CD4-positive, alpha-beta memory T cell (primary cell): ENCODE data around the gene MXRA8. TPM values are rescaled to one million over a fixed set of nuclear protein-coding genes. Genes with fewer than 3 reads are reported as not detected.
"Not testable (repeated sequence)": the region's sequence is repeated elsewhere in the genome, so short reads cannot be mapped to it uniquely, and the experiment has no call there.

Source experiments
- CTCF ChIA-PET: fragments of 350-600 bp; sonication (Branson Sonifier 250); formaldehyde crosslinking; loops from one replicate; lab custom pipeline; 2021; ENCODE audit warnings: inconsistent platforms; ENCODE audit not compliant: partially characterized antibody; lab: Charles Lee
- POLR2A ChIA-PET: fragments of 350-600 bp; sonication (Branson Sonifier 250); formaldehyde crosslinking; loops from one replicate; lab custom pipeline; 2021; ENCODE audit not compliant: partially characterized antibody; lab: Charles Lee
- DNase-seq, 5 donors: peaks; one replicate each; pipeline versions ENCODE4 v3.0.0 to v3.0.0-alpha.2; 2020 to 2022; ENCODE audit warnings: mixed read lengths in 1 of 5
- H3K27ac ChIP-seq: one replicate; pipeline ENCODE4 v1.7.0; 2013; ENCODE audit warnings: low read depth, low read length
- H3K27me3 ChIP-seq: 2 replicates; pipeline ENCODE4 v1.7.0; 2013; ENCODE audit warnings: mild to moderate bottlenecking, low read length, moderate library complexity; ENCODE audit not compliant: insufficient read depth
- H3K36me3 ChIP-seq: 2 replicates; pipeline ENCODE4 v1.7.0; 2013; ENCODE audit warnings: mild to moderate bottlenecking, low read length, moderate library complexity; ENCODE audit not compliant: insufficient read depth
- H3K4me1 ChIP-seq: 2 replicates; pipeline ENCODE4 v1.7.0; 2013; ENCODE audit warnings: mild to moderate bottlenecking, low read length, moderate library complexity; ENCODE audit not compliant: insufficient read depth
- H3K4me3 ChIP-seq, 2 donors: one replicate each; pipeline ENCODE4 v1.7.0; 2013; ENCODE audit warnings: low read length in 2 of 2, mild to moderate bottlenecking in 1 of 2
- H3K9me3 ChIP-seq, 2 donors: one replicate each; pipeline ENCODE4 v1.7.0; 2013; ENCODE audit warnings: low read length in 2 of 2, control low read depth in 1 of 2; ENCODE audit not compliant: control insufficient read depth in 1 of 2
- H3K27ac Mint-ChIP-seq, 7 donors: one replicate each; pipeline ENCODE4 v1.8.0; 2020 to 2021; ENCODE audit warnings: mixed read lengths in 7 of 7, mild to moderate bottlenecking in 6 of 7, inconsistent platforms in 3 of 7, moderate library complexity in 3 of 7
- H3K27me3 Mint-ChIP-seq, 2 donors: one replicate each; pipeline ENCODE4 v1.8.0; 2020 to 2021; ENCODE audit warnings: mixed read lengths in 2 of 2
- H3K36me3 Mint-ChIP-seq, 2 donors: one replicate each; pipeline ENCODE4 v1.8.0; 2020 to 2021; ENCODE audit warnings: mixed read lengths in 2 of 2, inconsistent platforms in 1 of 2, mild to moderate bottlenecking in 1 of 2
- H3K4me1 Mint-ChIP-seq, 4 donors: one replicate each; pipeline ENCODE4 v1.8.0; 2020 to 2021; ENCODE audit warnings: mixed read lengths in 4 of 4, mild to moderate bottlenecking in 1 of 4
- H3K4me3 Mint-ChIP-seq, 8 donors: one replicate each; pipeline ENCODE4 v1.8.0; 2020 to 2021; ENCODE audit warnings: mixed read lengths in 8 of 8, mild to moderate bottlenecking in 7 of 8, moderate library complexity in 6 of 8, inconsistent platforms in 3 of 8
- H3K9me3 Mint-ChIP-seq, 8 donors: one replicate each; pipeline ENCODE4 v1.8.0; 2020 to 2021; ENCODE audit warnings: mixed read lengths in 8 of 8, mild to moderate bottlenecking in 5 of 8, inconsistent platforms in 3 of 8, moderate library complexity in 1 of 8
- intact Hi-C: fragments of 100-400 bp; cut with micrococcal nuclease; formaldehyde crosslinking; loops from one replicate; pipeline ENCODE4 v1.15.1; 2023
- polyA plus RNA-seq, 2 donors: library from polyadenylated mRNA; unstranded; fragments of 300-500 nt; fragmentation: Illumina TruSeq; gene quantifications; one replicate each; pipeline ENCODE4 v1.2.3, GENCODE V29; 2021
- total RNA-seq, 2 experiments: library from RNA; stranded (reverse); gene quantifications; one replicate each; pipeline ENCODE4 v1.2.3, GENCODE V29; 2021

The MXRA8 gene
- total and polyA plus RNA-seq, 4 experiments from 2014 or later: 0.35 to 0.57 TPM; not detected in 2

DNA sequence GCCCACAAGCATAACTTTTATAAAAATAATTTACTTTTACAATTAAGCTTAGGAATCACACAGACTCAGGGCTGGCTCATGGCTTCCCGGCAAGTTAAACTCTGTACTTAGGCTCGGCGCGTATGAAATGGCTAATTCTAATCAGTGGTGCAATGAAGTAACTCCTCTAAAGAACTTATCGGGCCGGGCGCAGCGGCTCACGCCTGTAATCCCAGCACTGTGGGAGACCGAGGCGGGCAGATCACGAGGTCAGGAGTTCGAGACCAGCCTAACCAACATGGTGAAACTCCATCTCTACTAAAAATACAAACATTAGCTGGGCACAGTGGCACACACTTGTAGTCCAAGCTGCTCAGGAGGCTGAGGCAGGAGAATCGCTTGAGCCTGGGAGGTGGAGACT lies 11.7 kb upstream of the MXRA8 start:
- DNase-seq, H3K27me3 Mint-ChIP-seq, H3K4me3 ChIP-seq, H3K9me3 Mint-ChIP-seq, H3K27ac ChIP-seq, H3K9me3 ChIP-seq, H3K27me3 ChIP-seq, H3K36me3 ChIP-seq, intact Hi-C loops: not testable (repeated sequence)
- Mint-ChIP-seq H3K27ac (peak overlapping the region in 5 of 7 donors; percentile 18 to 84 (median 52)), H3K4me1 (peaks cover 3 to 37% (median 23%) of the 10 kb centered on the region in 4 donors), H3K4me3 (peak overlapping the region in 3 of 8 donors; percentile 20 to 60 (median 40)), H3K36me3 (peaks cover 0 to 12% of the 10 kb centered on the region in 2 donors)
- H3K4me1 ChIP-seq: peaks cover 40% of the 10 kb centered on the region
- POLR2A ChIA-PET: interaction anchor here (1.1 to 10.2 kb wide), 4 partner anchors 16 to 37 kb away, joined by 3 to 149 read pairs (median 38); partner anchors contain the start of genes CCNL2 and MRPL20
- CTCF ChIA-PET: interaction anchor here (0.6 to 1.8 kb wide), 3 partner anchors 30 to 419 kb away, joined by 3 to 5 read pairs (median 4); no protein-coding TSS in a partner anchor

DNA sequence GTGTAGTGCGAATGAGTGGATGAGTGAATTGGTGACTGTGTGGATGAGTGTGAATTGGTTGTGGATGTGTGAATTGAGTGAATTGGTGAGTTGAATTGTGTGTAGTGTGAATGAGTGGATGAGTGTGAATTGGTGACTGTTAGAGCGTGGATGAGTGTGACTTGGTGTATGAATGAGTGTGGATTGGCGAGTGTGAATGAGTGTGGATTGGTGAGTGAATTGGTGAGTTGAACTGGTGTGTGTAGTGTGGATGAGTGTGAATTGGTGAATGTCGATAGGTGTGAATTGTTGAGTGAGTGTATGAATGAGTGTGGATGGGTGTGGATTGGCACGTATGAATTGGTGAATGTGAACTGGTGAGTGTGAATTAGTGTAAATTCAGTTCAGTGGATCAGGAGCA lies 9.0 kb upstream of the MXRA8 start:
- no peaks in the 10 kb centered on the region for H3K36me3 ChIP-seq
- CTCF ChIA-PET: no interaction called here
- peak in 1 of 5 donors; percentile 27 for DNase-seq
- Mint-ChIP-seq H3K27ac (no peak overlapping the region), H3K36me3 (peaks cover 0 to 3% of the 10 kb centered on the region in 2 donors), H3K4me3 (no peak overlapping the region), H3K9me3 (no peaks in the 10 kb centered on the region), H3K4me1 (peaks cover 0 to 23% (median 14%) of the 10 kb centered on the region in 4 donors), H3K27me3 (no peaks in the 10 kb centered on the region)
- H3K27ac ChIP-seq: no peak overlapping the region
- no peaks in the 10 kb centered on the region for H3K9me3 ChIP-seq
- no peaks in the 10 kb centered on the region for H3K27me3 ChIP-seq
- POLR2A ChIA-PET: no interaction called here
- no peak overlapping the region for H3K4me3 ChIP-seq
- intact Hi-C loops: no loop called here
- H3K4me1 ChIP-seq: peaks cover 18% of the 10 kb centered on the region

DNA sequence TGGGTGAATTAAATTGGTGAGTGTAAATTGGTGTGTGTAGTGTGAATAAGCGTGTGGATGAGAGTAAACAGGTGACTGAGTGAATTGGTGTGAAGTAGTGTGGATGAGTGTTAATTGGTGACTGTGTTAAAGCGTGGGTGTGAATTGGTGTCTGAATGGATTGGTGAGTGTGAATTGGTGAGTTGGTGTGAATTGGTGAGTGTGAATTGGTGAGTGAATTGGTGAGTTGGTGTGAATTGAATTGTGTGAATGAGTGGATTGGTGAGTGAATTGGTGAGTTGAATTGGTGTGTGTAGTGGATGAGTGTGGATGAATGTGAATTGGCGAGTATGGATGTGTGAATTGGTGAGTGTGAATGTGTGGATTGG lies 8.3 kb upstream of the MXRA8 start:
- Histone ChIP-seq H3K4me3 (no peak overlapping the region), H3K4me1 (peaks cover 12% of the 10 kb centered on the region), H3K27me3 (no peaks in the 10 kb centered on the region), H3K9me3 (no peaks in the 10 kb centered on the region), H3K27ac (no peak overlapping the region), H3K36me3 (no peaks in the 10 kb centered on the region)
- ChIA-PET POLR2A (no interaction called here), CTCF (no interaction called here)
- Mint-ChIP-seq H3K9me3 (no peaks in the 10 kb centered on the region), H3K27ac (no peak overlapping the region), H3K4me1 (peaks cover 0 to 19% (median 11%) of the 10 kb centered on the region in 4 donors), H3K4me3 (no peak overlapping the region), H3K27me3 (no peaks in the 10 kb centered on the region), H3K36me3 (peaks cover 0 to 3% of the 10 kb centered on the region in 2 donors)
- DNase-seq: no peak
- intact Hi-C loops: no loop called here

DNA sequence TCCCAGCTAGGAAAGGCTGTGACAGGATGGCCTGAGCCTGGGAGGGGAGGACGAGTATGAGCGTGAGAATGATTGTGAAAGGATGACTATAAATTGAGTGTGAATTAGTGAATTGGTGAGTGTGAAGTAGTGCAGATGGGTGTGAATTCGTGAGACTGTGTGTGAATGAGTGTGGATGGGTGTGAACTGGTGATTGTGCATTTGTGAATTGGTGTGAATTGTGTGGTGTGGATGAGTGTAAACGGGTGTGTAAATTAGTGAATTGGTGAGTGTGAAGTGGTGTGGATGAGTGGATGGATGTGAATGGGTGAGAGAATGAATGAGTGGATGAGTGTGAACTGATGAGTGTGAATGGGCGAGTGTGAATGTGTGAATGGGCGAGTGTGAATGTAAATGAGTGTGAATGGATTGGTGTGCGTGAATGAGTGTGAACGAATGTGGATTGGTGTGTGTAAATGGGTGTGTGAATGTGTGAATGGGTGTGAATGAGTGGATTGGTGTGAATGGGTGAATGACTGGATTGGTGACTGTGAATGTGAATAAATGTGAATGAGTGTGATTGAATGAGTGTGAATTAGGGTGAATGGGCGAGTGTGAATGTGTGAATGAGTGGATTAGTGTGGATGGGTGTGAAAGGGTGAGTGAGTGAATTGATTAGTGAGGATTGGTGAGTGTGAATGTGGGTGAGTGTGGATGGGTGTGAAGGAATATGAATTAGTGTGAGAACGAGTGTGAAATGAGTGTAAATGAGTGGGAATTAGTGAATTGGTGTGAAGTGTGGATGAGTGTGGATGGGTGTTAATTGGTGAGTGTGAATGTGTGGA lies 7.7 kb upstream of the MXRA8 start:
- Mint-ChIP-seq H3K9me3 (no peaks in the 10 kb centered on the region), H3K27ac (no peak overlapping the region), H3K4me1 (peaks cover 0 to 13% (median 6%) of the 10 kb centered on the region in 4 donors), H3K27me3 (no peaks in the 10 kb centered on the region), H3K4me3 (no peak overlapping the region), H3K36me3 (no peaks in the 10 kb centered on the region)
- no peak for DNase-seq
- intact Hi-C loops: no loop called here
- Histone ChIP-seq H3K27ac (no peak overlapping the region), H3K27me3 (no peaks in the 10 kb centered on the region), H3K9me3 (no peaks in the 10 kb centered on the region), H3K4me1 (peaks cover 6% of the 10 kb centered on the region), H3K4me3 (no peak overlapping the region), H3K36me3 (no peaks in the 10 kb centered on the region)
- ChIA-PET POLR2A (interaction anchor here (1.0 kb wide), 1 partner anchor 8 kb away, joined by 3 read pairs; no protein-coding TSS in a partner anchor), CTCF (no interaction called here)

DNA sequence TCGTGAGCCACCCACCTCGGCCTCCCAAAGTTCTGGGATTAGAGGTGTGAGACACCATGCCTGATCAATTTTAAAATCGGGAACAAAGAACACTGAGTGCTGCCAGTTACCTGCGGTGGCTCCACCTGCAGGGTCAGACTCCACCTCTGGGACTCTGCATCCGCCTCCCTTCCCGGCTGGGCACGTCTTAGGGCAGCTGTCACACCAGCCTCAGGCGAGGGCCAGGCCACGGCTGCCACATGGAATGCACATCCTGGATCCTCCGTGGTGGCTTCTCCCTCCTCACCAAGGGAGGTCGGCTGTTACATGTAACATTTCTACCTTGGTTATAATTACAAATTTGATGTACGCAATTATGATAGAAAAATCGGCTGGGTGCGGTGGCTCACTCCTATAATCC lies 5.9 kb upstream of the MXRA8 start:
- H3K4me3 Mint-ChIP-seq: no peak overlapping the region
- Histone ChIP-seq H3K27me3 (no peaks in the 10 kb centered on the region), H3K36me3 (no peaks in the 10 kb centered on the region), H3K4me3 (no peak overlapping the region), H3K9me3 (no peaks in the 10 kb centered on the region), H3K27ac (no peak overlapping the region), H3K4me1 (no peaks in the 10 kb centered on the region)
- peaks cover 2 to 6% (median 4%) of the 10 kb centered on the region in 4 donors for H3K4me1 Mint-ChIP-seq
- POLR2A ChIA-PET: no interaction called here
- intact Hi-C loops: no loop called here
- CTCF ChIA-PET: no interaction called here
- H3K27ac Mint-ChIP-seq: no peak overlapping the region
- no peak for DNase-seq
- peaks cover under 1 to 2% of the 10 kb centered on the region in 2 donors for H3K27me3 Mint-ChIP-seq
- no peaks in the 10 kb centered on the region for H3K9me3 Mint-ChIP-seq
- no peaks in the 10 kb centered on the region for H3K36me3 Mint-ChIP-seq

DNA sequence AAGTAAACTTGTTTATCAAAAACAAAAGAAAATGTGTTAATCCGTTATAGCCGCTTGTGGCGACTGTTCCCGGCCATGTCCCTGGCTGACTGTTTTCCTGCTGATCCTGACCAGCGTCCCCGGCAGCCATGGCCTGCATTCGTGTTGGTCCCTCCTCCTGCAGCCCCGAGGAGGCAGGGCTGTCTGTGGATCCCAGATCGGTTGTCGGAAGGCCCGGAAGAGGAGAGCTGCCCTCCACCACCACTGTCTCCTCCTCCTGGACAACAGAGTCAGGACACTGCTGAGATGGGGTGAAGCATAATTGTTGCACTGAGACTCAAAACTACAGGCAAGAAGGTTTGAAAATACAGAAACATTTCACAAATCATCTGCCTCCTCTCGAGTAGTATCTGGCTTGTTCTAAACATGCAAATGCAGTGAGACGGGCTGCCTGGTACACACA lies 3.6 kb upstream of the MXRA8 start:
- POLR2A ChIA-PET: no interaction called here
- peak overlapping the region in 1 of 7 donors; percentile 43 for H3K27ac Mint-ChIP-seq
- no peaks in the 10 kb centered on the region for H3K9me3 Mint-ChIP-seq
- no peak overlapping the region for H3K4me3 ChIP-seq
- no peak for DNase-seq
- no peaks in the 10 kb centered on the region for H3K9me3 ChIP-seq
- peaks cover 13% of the 10 kb centered on the region for H3K4me1 ChIP-seq
- H3K36me3 ChIP-seq: no peaks in the 10 kb centered on the region
- intact Hi-C loops: no loop called here
- H3K4me3 Mint-ChIP-seq: no peak overlapping the region
- no peak overlapping the region for H3K27ac ChIP-seq
- H3K27me3 ChIP-seq: no peaks in the 10 kb centered on the region
- H3K36me3 Mint-ChIP-seq: no peaks in the 10 kb centered on the region
- CTCF ChIA-PET: no interaction called here
- peaks cover 2 to 6% of the 10 kb centered on the region in 2 donors for H3K27me3 Mint-ChIP-seq
- H3K4me1 Mint-ChIP-seq: peaks cover 6 to 10% (median 7%) of the 10 kb centered on the region in 4 donors

DNA sequence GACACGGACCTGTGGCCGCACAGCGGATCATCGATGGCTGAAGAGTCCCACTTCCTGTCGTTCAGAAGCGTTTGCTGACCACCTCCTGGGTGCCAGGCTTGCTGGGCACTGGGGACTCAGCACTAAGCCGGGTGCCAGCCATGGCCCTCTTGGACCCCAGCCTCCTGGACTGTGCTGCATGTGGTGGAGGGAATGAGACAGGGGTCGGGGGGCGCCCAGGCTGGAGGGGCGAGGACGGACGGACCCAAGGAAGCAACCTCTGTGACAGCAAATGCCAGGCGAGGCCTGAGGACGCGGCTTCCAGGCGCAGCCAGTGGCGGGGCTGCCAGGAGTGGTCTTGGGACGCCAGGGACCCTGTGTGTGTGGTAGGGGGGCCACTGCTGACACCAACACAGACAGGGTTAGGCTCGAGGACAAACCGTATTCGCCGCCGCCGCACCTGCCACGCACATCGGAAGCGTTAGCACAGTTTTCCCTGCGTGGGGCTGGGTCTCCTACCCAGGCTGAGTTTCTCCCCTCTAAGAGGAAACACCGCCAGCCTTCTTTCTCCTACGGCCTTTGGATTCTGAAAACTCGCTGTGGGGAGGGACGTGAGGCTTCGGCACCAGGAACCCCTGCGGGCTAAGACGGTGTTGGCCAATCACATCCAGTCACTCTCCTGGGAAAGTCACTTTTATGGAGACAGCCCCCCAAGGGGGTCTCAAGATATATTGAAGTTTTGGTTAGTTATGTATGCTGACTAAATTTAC lies 3.1 kb upstream of the MXRA8 start:
- Histone ChIP-seq H3K27me3 (no peaks in the 10 kb centered on the region), H3K36me3 (no peaks in the 10 kb centered on the region), H3K27ac (no peak overlapping the region), H3K4me3 (no peak overlapping the region), H3K4me1 (peaks cover 13% of the 10 kb centered on the region), H3K9me3 (no peaks in the 10 kb centered on the region)
- Mint-ChIP-seq H3K4me1 (peaks cover 6 to 10% (median 7%) of the 10 kb centered on the region in 4 donors), H3K27me3 (peaks cover 2 to 6% of the 10 kb centered on the region in 2 donors), H3K4me3 (no peak overlapping the region), H3K36me3 (no peaks in the 10 kb centered on the region), H3K9me3 (no peaks in the 10 kb centered on the region), H3K27ac (no peak overlapping the region)
- ChIA-PET CTCF (no interaction called here), POLR2A (no interaction called here)
- DNase-seq: no peak
- intact Hi-C loops: no loop called here
